Ishikawa (cell line): ENCODE results near the gene TMEM8B.

Experiments used
- CEBPB ChIP-seq: IDR thresholded peaks from 2 replicates; pipeline ENCODE4 v1.6.1; 2012
- CREB1 ChIP-seq: IDR thresholded peaks from 2 replicates; pipeline ENCODE4 v1.6.1; 2012; ENCODE audit warnings: low read depth
- EGR1 ChIP-seq: IDR thresholded peaks from 2 replicates; pipeline ENCODE4 v1.6.1; 2012
- EP300 ChIP-seq: IDR thresholded peaks from 2 replicates; pipeline ENCODE4 v1.6.1; 2012; ENCODE audit warnings: borderline replicate concordance
- FOXM1 ChIP-seq: IDR thresholded peaks from 2 replicates; pipeline ENCODE4 v1.6.1; 2012; ENCODE audit warnings: low read depth, borderline replicate concordance
- MAX ChIP-seq: IDR thresholded peaks from 2 replicates; pipeline ENCODE4 v1.6.1; 2012
- NFIC ChIP-seq: IDR thresholded peaks from 2 replicates; pipeline ENCODE4 v1.6.1; 2012
- RAD21 ChIP-seq: IDR thresholded peaks from 2 replicates; pipeline ENCODE4 v1.6.1; 2012; ENCODE audit warnings: low read depth
- REST ChIP-seq: IDR thresholded peaks from 2 replicates; pipeline ENCODE4 v1.6.1; 2012; ENCODE audit warnings: low read depth, mild to moderate bottlenecking
- TAF1 ChIP-seq: IDR thresholded peaks from 2 replicates; pipeline ENCODE4 v1.6.1; 2012; ENCODE audit warnings: low read depth, mild to moderate bottlenecking
- TCF12 ChIP-seq: IDR thresholded peaks from 2 replicates; pipeline ENCODE4 v1.6.1; 2012; ENCODE audit warnings: low read depth
- TEAD4 ChIP-seq: IDR thresholded peaks from 2 replicates; pipeline ENCODE4 v1.6.1; 2012
- USF1 ChIP-seq: IDR thresholded peaks from 2 replicates; pipeline ENCODE4 v1.6.1; 2012
- YY1 ChIP-seq: IDR thresholded peaks from 2 replicates; pipeline ENCODE4 v1.6.1; 2012; ENCODE audit warnings: low read depth
- ZBTB7A ChIP-seq: IDR thresholded peaks from 2 replicates; pipeline ENCODE4 v1.6.1; 2012; ENCODE audit warnings: low read depth

The TMEM8B gene

GRCh38 chr9:35905051-35905781 is 76.2 kb downstream of the TMEM8B start:
- no peak for TF ChIP-seq TCF12
- TF ChIP-seq CREB1, result no peak
- no peak for TF ChIP-seq EGR1
- TF ChIP-seq NFIC, result no peak
- no peak for TF ChIP-seq MAX
- no peak for TF ChIP-seq CEBPB
- no peak for TF ChIP-seq RAD21
- TF ChIP-seq TAF1, result no peak
- no peak for TF ChIP-seq YY1
- TF ChIP-seq FOXM1, result no peak
- TF ChIP-seq USF1, result no peak
- TF ChIP-seq TEAD4, result no peak
- TF ChIP-seq REST, result no peak
- no peak for TF ChIP-seq EP300
- TF ChIP-seq ZBTB7A, result no peak

GRCh38 chr9:35905912-35906679 is 77.1 kb downstream of the TMEM8B start, which contains the start of gene HRCT1:
Gene HRCT1, plus strand, starts transcription at chr9:35906202. Its CDS starts 86 bp downstream, at chr9:35906288.
- peak; percentile 96 for TF ChIP-seq TEAD4
- no peak for TF ChIP-seq TAF1
- TF ChIP-seq NFIC, result peak; percentile 97
- peak; percentile 83 for TF ChIP-seq EP300
- no peak for TF ChIP-seq EGR1
- peak; percentile 88 for TF ChIP-seq TCF12
- TF ChIP-seq MAX, result peak; percentile 80
- 0 out of 2 replicates have a peak, but pooled peaks have one; percentile 11 for TF ChIP-seq YY1
- no peak for TF ChIP-seq CREB1
- TF ChIP-seq USF1, result no peak; the same call in 1 of the 2 replicates
- peak; percentile 61; the same call in 1 of the 2 replicates for TF ChIP-seq FOXM1
- TF ChIP-seq REST, result no peak
- no peak for TF ChIP-seq CEBPB
- TF ChIP-seq RAD21, result peak; percentile 14; the same call in 1 of the 2 replicates
- no peak for TF ChIP-seq ZBTB7A

DNA sequence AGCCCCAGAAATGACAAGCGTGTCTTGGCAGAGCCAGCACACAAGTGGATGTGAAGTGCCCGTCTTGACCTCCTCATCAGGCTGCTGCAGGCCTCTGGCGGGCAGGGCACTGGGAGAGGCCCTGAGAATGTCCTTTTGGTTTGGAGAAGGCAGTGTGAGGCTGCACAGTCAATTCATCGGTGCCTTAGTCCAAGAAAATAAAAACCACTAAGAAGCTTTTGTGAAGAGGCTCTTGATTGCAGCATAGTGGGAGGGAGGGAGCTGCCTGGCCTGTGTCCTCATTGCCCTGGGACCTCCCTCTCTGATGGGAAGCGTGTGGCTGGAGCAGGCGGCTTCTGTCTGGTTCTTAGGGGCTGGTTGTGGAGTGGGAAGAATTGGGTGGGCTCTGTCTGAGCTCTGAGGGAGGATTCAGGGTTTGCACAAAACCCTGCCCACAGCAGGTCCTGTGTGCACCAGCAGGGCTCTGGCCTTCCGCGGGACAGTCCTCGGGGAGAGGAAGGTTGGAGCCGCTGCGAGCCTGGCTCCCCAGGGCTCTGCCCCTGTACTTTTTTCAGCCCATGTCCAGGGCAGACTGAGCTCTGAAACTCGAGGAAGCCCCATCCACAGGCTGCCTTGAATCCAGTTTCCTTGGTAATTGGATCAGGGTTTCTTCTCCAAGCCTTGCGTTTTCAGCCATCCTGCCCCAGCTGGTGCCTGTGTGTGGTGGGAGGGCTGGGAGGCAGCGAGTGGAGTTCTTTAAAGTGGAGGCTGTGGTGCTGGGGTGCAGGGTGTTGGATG is 78.1 kb downstream of the TMEM8B start:
- TF ChIP-seq YY1, result no peak
- TF ChIP-seq TEAD4, result no peak
- TF ChIP-seq MAX, result no peak
- TF ChIP-seq USF1, result no peak
- TF ChIP-seq NFIC, result no peak
- no peak for TF ChIP-seq CEBPB
- TF ChIP-seq CREB1, result no peak
- TF ChIP-seq TCF12, result no peak
- TF ChIP-seq RAD21, result no peak
- TF ChIP-seq EP300, result no peak
- no peak for TF ChIP-seq ZBTB7A
- no peak for TF ChIP-seq TAF1
